HepG2 (cell line): Measurements from ENCODE around the gene NAB2. TPM values are rescaled to one million over a fixed set of nuclear protein-coding genes. Genes with fewer than 3 reads are reported as not detected.
A peak's percentile ranks its signal among the peaks of the same experiment; 100 is the strongest.

Source experiments
- EEA1 ChIP-seq: sonication (generic); formaldehyde crosslinking; IDR thresholded peaks from 2 replicates; pipeline ENCODE4 v1.5.1; 2020; ENCODE audit warnings: mild to moderate bottlenecking, missing genetic modification reagents, borderline replicate concordance
- ELF3 ChIP-seq: IDR thresholded peaks from 2 replicates; pipeline ENCODE4 v1.6.1; 2016; ENCODE audit warnings: missing genetic modification reagents, missing compliant biosample characterization
- ETV6 ChIP-seq: sonication (generic); formaldehyde crosslinking; conservative IDR thresholded peaks from 2 replicates; pipeline ENCODE4 v1.4.0; 2020; ENCODE audit warnings: missing genetic modification reagents
- FOXA3 ChIP-seq: IDR thresholded peaks from 2 replicates; pipeline ENCODE4 v1.6.1; 2016; ENCODE audit warnings: missing genetic modification reagents, missing compliant biosample characterization
- GPN1 ChIP-seq: sonication (generic); formaldehyde crosslinking; IDR thresholded peaks from 2 replicates; pipeline ENCODE4 v1.5.1; 2020; ENCODE audit warnings: missing genetic modification reagents, borderline replicate concordance
- HDAC2 ChIP-seq: sonication (generic); formaldehyde crosslinking; IDR thresholded peaks from 2 replicates; pipeline ENCODE4 v1.4.0; 2020; ENCODE audit warnings: missing genetic modification reagents
- HOXD1 ChIP-seq: sonication (generic); formaldehyde crosslinking; IDR thresholded peaks from 2 replicates; pipeline ENCODE4 v1.5.0; 2020; ENCODE audit warnings: missing genetic modification reagents
- JUNB ChIP-seq: sonication (generic); formaldehyde crosslinking; IDR thresholded peaks from 2 replicates; pipeline ENCODE4 v1.8.0; 2022; ENCODE audit warnings: missing genetic modification reagents, mild to moderate bottlenecking, borderline replicate concordance
- KLF11 ChIP-seq: IDR thresholded peaks from 2 replicates; pipeline ENCODE4 v1.6.1; 2016; ENCODE audit warnings: missing compliant biosample characterization
- MAFK ChIP-seq, 2 experiments: IDR thresholded peaks in 1 of 2; conservative IDR thresholded peaks in 1 of 2; 2 replicates each; pipeline ENCODE4 v1.6.1; 2011; ENCODE audit warnings: improper control_type of control experiment in 2 of 2, low read length in 2 of 2
- NCOR1 ChIP-seq: fragments of 200-600 bp; sonication (generic); IDR thresholded peaks from 2 replicates; pipeline ENCODE4 v1.7.0; 2017; ENCODE audit warnings: antibody characterized with exemption, low read length, borderline replicate concordance
- PHF20 ChIP-seq: sonication (generic); formaldehyde crosslinking; IDR thresholded peaks from 2 replicates; pipeline ENCODE4 v1.5.0; 2020; ENCODE audit warnings: mild to moderate bottlenecking, missing genetic modification reagents
- RXRA ChIP-seq: sonication (generic); formaldehyde crosslinking; IDR thresholded peaks from 2 replicates; pipeline ENCODE4 v1.5.1; 2020; ENCODE audit warnings: missing genetic modification reagents
- SOX5 ChIP-seq: IDR thresholded peaks from 2 replicates; pipeline ENCODE4 v1.6.1; 2016; ENCODE audit warnings: borderline replicate concordance
- TEAD3 ChIP-seq: optimal IDR thresholded peaks from 2 replicates; pipeline ENCODE3; 2016; ENCODE audit warnings: borderline replicate concordance
- ZKSCAN1 ChIP-seq: fragments of 150-350 bp; IDR thresholded peaks from 2 replicates; pipeline ENCODE4 v1.6.1; 2014; ENCODE audit warnings: low read length
- ZKSCAN8 ChIP-seq: IDR thresholded peaks from 2 replicates; pipeline ENCODE4 v1.6.1; 2016; ENCODE audit warnings: borderline replicate concordance, missing genetic modification reagents, missing compliant biosample characterization
- ZNF253 ChIP-seq: sonication (generic); formaldehyde crosslinking; IDR thresholded peaks from 2 replicates; pipeline ENCODE4 v1.8.0; 2022; ENCODE audit warnings: mild to moderate bottlenecking, missing genetic modification reagents, borderline replicate concordance
- ZNF280B ChIP-seq: sonication (generic); formaldehyde crosslinking; IDR thresholded peaks from 2 replicates; pipeline ENCODE4 v1.5.0; 2020; ENCODE audit warnings: missing genetic modification reagents, mild to moderate bottlenecking, borderline replicate concordance
- ZNF335 ChIP-seq: sonication (generic); formaldehyde crosslinking; IDR thresholded peaks from 2 replicates; pipeline ENCODE4 v1.4.0; 2020; ENCODE audit warnings: missing genetic modification reagents
- ZNF510 ChIP-seq: sonication (generic); formaldehyde crosslinking; IDR thresholded peaks from 2 replicates; pipeline ENCODE4 v1.4.0; 2020; ENCODE audit warnings: low read depth, mild to moderate bottlenecking, missing genetic modification reagents
- ZNF615 ChIP-seq: sonication (generic); formaldehyde crosslinking; IDR thresholded peaks from 2 replicates; pipeline ENCODE4 v1.5.0; 2020; ENCODE audit warnings: mild to moderate bottlenecking, missing genetic modification reagents, borderline replicate concordance
- ZNF652 ChIP-seq: IDR thresholded peaks from 2 replicates; pipeline ENCODE4 v1.6.1; 2016; ENCODE audit warnings: low read depth, borderline replicate concordance
- ZNF788 ChIP-seq: sonication (generic); formaldehyde crosslinking; IDR thresholded peaks from 2 replicates; pipeline ENCODE4 v1.5.0; 2020; ENCODE audit warnings: mild to moderate bottlenecking, missing genetic modification reagents, borderline replicate concordance
- polyA plus RNA-seq, 8 experiments: library from polyadenylated mRNA; depleted of rRNA in 3 of 8; stranded (reverse) in 7 of 8; unstranded in 1 of 8; fragments of >200 nt; fragmentation: Illumina TruSeq in 4 of 8; extraction: Trizol in 4 of 8; gene quantifications; 2 replicates each; pipeline versions ENCODE4 v1.2.1 to v1.2.3, GENCODE V29; 2011 to 2016; ENCODE audit warnings: low read depth in 4 of 8, missing spikeins in 1 of 8, mixed read lengths in 1 of 8; ENCODE audit not compliant: insufficient read depth in 1 of 8
- total RNA-seq, 5 experiments: library from RNA; depleted of rRNA; stranded (reverse); fragments of >200 nt; fragmentation: Illumina TruSeq; extraction: Trizol; gene quantifications; 2 replicates each; pipeline ENCODE4 v1.2.3, GENCODE V29; 2016; ENCODE audit warnings: low read depth in 1 of 5
- TF ChIP-seq, protein P1 (sequence below): sonication (generic); formaldehyde crosslinking; IDR thresholded peaks from 2 replicates; pipeline ENCODE4 v1.4.0; 2020; ENCODE audit warnings: missing genetic modification reagents, mild to moderate bottlenecking, borderline replicate concordance
- TF ChIP-seq, protein P2 (sequence below): sonication (generic); formaldehyde crosslinking; IDR thresholded peaks from 2 replicates; pipeline ENCODE4 v1.5.1; 2020; ENCODE audit warnings: missing genetic modification reagents, mild to moderate bottlenecking, borderline replicate concordance

Gene NAB2
- total and polyA plus RNA-seq, 2 of the 13 experiments (the other 11 are each of a cell fraction or from before 2014, with no cell fraction given): 11.7 to 12.9 TPM

DNA sequence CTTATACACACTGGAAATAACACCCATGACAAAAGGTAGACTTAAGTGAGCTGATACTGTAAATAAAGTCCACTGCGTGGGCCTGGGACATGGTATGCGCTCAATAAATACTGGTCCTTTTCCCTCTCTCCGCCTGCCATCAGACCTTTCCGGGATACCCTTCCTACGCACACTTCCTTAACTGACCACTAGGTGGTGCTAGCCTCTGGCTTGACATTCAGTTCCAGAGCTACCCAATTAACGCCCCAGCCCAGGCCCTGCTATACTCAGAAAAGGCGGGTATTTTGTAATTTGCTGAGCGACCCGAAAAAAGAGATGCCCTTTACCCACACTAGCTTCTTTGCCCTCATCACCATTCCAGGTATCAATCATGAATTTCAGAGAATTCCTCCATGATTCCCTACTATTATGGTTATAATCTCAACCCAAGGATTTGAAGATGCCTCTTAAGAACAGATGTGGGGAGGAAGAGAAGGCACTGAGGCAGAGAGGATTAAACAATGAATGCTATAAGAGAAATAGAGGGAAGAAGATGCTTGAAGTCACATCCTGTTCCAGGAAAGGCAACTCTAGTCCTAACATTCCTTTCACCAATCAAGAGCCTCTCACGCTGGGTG, 35.5 kb downstream of the NAB2 start (continued):
- TF ChIP-seq, protein P1, sequence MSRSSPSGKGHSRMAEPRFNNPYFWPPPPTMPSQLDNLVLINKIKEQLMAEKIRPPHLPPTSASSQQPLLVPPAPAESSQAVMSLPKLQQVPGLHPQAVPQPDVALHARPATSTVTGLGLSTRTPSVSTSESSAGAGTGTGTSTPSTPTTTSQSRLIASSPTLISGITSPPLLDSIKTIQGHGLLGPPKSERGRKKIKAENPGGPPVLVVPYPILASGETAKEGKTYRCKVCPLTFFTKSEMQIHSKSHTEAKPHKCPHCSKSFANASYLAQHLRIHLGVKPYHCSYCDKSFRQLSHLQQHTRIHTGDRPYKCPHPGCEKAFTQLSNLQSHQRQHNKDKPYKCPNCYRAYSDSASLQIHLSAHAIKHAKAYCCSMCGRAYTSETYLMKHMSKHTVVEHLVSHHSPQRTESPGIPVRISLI (CRISPR knock-in tag): no peak
- TF ChIP-seq ZNF335 (CRISPR knock-in tag) (no peak), KLF11 (CRISPR knock-in tag) (no peak), ZKSCAN8 (no peak), RXRA (CRISPR knock-in tag) (no peak), JUNB (no peak), HOXD1 (no peak), PHF20 (no peak), ZNF510 (CRISPR knock-in tag) (no peak), EEA1 (no peak), TEAD3 (CRISPR knock-in tag) (no peak), GPN1 (no peak), ZNF615 (CRISPR knock-in tag) (no peak), NCOR1 (no peak), ZKSCAN1 (no peak), SOX5 (peak; percentile 26; the same call in 1 of the 2 replicates), ZNF652 (CRISPR knock-in tag) (no peak), MAFK (conservative IDR thresholded peaks at IDR 0.05 in 1 of 2, IDR thresholded peaks at IDR 0.05 in 1 of 2; ENCODE audit: low read length in 2 of 2) (no peak), ELF3 (CRISPR knock-in tag) (peak; percentile 23; the same call in 1 of the 2 replicates), HDAC2 (no peak), ZNF280B (no peak), ETV6 (no peak), ZNF253 (CRISPR knock-in tag) (no peak), ZNF788 (CRISPR knock-in tag) (no peak), FOXA3 (0 out of 2 replicates have a peak, but pooled peaks have one; percentile 4)
- TF ChIP-seq, protein P2, sequence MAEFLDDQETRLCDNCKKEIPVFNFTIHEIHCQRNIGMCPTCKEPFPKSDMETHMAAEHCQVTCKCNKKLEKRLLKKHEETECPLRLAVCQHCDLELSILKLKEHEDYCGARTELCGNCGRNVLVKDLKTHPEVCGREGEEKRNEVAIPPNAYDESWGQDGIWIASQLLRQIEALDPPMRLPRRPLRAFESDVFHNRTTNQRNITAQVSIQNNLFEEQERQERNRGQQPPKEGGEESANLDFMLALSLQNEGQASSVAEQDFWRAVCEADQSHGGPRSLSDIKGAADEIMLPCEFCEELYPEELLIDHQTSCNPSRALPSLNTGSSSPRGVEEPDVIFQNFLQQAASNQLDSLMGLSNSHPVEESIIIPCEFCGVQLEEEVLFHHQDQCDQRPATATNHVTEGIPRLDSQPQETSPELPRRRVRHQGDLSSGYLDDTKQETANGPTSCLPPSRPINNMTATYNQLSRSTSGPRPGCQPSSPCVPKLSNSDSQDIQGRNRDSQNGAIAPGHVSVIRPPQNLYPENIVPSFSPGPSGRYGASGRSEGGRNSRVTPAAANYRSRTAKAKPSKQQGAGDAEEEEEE (CRISPR knock-in tag): no peak
